AG04449 (cell line): ENCODE results near the gene LAMA3.

Source experiments
- CTCF ChIA-PET: fragments of 350-600 bp; formaldehyde crosslinking; extraction: SDS; loops from one replicate; lab custom pipeline; 2021; ENCODE audit warnings: antibody characterized with exemption; lab: Yijun Ruan, JAX
- POLR2A ChIA-PET: fragments of 400-600, 350-600 bp; formaldehyde crosslinking; extraction: SDS; loops from one replicate; lab custom pipeline; 2020; ENCODE audit warnings: antibody characterized with exemption, inconsistent platforms; lab: Yijun Ruan, JAX
- DNase-seq: peaks from one replicate; pipeline ENCODE4 v3.0.0-alpha.2; 2010; ENCODE audit warnings: low read depth, low spot score
- H3K4me3 ChIP-seq: 2 replicates; pipeline ENCODE4 v1.5.1; 2011; ENCODE audit warnings: low read depth, mild to moderate bottlenecking, control low read depth, low read length
- TF ChIP-seq, protein P1 (sequence below): IDR thresholded peaks from one replicate; pipeline ENCODE4 v1.5.1; 2011; ENCODE audit warnings: mild to moderate bottlenecking, moderate library complexity, low read length, control low read depth, inconsistent platforms; ENCODE audit not compliant: insufficient read depth; ENCODE audit errors: missing control alignments

Gene LAMA3

DNA sequence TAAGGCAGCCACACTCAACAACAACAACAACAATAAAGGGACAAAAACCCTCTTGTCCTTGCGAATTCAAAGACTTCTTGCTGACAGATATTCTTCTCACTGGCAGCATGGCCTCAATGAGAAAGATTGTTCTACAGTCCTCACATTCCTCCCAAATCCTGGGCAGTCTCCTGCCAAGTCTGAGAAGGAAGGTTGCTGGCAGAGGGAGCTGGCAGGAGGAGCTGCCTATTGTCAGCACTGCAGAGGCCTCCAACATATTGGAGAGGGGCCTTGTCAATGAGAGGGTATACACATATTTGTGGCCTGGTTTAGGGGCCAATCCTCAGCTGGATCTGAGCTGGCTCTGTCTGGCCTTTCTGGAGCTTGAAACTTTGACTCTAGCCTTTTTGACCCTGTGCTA lies 63.5 kb downstream of the LAMA3 start:
- ChIA-PET POLR2A (no interaction called here), CTCF (interaction anchor here (1.2 kb wide), 1 partner anchor 16 kb away, joined by 3 read pairs; no protein-coding TSS in a partner anchor)
- TF ChIP-seq, protein P1, sequence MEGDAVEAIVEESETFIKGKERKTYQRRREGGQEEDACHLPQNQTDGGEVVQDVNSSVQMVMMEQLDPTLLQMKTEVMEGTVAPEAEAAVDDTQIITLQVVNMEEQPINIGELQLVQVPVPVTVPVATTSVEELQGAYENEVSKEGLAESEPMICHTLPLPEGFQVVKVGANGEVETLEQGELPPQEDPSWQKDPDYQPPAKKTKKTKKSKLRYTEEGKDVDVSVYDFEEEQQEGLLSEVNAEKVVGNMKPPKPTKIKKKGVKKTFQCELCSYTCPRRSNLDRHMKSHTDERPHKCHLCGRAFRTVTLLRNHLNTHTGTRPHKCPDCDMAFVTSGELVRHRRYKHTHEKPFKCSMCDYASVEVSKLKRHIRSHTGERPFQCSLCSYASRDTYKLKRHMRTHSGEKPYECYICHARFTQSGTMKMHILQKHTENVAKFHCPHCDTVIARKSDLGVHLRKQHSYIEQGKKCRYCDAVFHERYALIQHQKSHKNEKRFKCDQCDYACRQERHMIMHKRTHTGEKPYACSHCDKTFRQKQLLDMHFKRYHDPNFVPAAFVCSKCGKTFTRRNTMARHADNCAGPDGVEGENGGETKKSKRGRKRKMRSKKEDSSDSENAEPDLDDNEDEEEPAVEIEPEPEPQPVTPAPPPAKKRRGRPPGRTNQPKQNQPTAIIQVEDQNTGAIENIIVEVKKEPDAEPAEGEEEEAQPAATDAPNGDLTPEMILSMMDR = no peak

DNA sequence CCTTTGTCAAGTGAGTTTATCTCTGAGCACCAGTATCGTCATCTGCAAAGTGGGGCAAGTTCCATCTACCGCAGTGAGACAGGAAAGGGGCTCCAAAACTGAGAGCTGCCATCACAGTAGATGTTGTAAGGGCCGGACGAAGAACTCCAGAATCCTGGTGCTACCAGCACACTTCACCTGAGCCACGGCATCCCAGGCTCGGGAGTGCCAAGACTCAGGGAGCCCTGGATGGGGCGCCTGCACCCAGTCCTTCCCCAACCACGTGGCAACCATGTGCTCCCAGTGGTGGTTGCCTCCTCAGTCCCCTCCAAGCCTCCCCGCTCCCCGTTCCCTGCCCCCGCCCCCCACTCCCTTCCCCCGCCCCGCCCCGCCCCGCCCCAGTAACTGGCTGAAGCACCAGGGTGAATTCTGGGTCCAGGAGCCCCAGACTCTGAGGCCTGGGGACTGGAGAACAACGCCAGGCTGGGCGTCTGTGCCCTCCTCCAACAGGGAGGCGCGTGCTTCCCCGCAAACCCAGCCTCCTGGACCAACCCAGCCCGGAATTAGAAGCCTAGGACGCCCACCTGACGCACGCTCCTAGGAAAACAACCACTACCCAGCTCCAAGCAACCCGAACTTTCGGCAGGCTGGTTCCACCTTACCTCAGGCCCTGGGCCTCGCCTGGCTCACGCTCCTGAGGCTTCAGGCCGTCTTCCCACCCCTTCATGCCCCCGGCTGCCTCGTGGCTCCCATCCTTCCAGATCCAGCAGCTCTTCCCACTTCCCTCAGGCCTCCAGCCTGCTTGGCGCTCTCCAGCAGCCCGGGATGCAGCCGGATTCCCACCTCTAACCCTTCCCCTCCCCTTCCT lies 67.6 kb downstream of the LAMA3 start:
- TF ChIP-seq, protein P1 = no peak
- CTCF ChIA-PET = no interaction called here
- H3K4me3 ChIP-seq = no peak overlapping the region
- POLR2A ChIA-PET = no interaction called here
- no peak for DNase-seq

More for the DNA sequence above, 63.5 kb downstream of the LAMA3 start:
- DNase-seq = no peak
- H3K4me3 ChIP-seq = no peak overlapping the region

DNA sequence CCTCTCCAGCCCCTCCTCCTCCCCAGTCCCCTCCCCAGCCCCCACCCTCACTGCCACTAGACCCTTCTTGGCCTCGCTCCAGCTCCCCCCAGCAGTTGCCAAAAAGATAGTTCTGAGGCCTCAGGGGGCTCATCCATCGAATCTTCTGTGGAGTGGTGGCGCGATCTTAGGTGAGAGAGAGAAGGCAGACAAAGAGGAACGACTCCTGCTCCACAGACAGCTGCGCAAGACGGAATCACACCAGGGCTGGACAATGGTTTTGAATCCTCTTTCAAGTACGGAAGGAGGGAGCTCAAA lies 68.1 kb downstream of the LAMA3 start:
- TF ChIP-seq, protein P1 = no peak
- no peak overlapping the region for H3K4me3 ChIP-seq
- no peak for DNase-seq
- CTCF ChIA-PET = no interaction called here
- POLR2A ChIA-PET = no interaction called here

DNA sequence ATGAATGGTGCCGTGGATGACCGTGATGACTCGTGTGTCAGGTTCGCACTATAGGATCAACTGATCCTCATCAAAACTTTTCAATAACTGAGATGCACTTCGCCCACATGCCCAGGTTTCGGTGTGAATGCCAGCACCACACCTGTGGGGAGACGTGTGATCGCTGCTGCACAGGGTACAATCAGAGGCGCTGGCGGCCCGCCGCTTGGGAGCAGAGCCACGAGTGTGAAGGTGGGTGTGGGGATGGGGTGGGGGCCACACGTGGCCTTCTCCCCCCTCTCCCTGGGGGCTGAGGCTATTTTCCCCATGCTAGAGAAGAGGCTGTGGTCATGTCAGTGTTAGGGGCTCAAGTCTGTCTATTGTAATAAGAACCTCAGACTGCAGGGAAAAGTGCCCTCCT lies 69.0 kb downstream of the LAMA3 start:
- CTCF ChIA-PET = no interaction called here
- no peak for DNase-seq
- TF ChIP-seq, protein P1 = no peak
- POLR2A ChIA-PET = no interaction called here
- H3K4me3 ChIP-seq = no peak overlapping the region

DNA sequence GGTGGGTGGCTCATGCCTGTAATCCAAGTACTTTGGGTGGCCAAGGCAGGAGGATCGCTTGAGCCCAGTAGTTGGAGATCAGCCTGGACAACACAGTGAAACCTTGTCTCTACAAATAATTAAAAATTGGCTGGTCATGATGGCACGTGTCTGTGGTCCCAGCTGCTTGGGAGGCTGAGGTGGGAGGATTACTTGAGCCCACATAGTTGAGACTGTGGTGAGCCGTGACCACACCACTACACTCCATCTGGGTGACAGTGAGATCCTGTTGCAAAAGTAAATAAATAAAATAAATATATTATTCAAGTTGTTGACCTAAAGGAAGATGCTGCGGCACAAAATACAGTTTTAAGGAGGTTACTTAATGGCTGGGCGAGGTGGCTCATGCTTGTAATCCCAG lies 72.7 kb downstream of the LAMA3 start:
- no peak overlapping the region for H3K4me3 ChIP-seq
- no peak for DNase-seq
- CTCF ChIA-PET = interaction anchor here (0.7 kb wide), 1 partner anchor 34 kb away, joined by 3 read pairs; no protein-coding TSS in a partner anchor
- POLR2A ChIA-PET = no interaction called here
- TF ChIP-seq, protein P1 = no peak

DNA sequence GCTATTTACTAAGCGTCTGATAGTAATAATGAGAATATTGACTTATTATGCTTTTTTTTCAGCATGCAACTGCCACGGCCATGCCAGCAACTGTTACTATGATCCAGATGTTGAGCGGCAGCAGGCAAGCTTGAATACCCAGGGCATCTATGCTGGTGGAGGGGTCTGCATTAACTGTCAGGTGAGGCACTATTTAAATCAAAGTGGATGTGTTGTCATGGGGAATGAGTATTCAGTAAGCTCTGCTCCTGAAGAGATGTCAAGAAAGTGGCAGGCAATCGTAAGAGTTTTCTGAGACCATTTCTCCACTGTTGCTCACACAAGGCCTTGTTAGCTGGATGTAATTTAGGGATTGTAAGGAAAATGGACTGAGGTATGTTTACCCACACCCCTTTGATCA lies 74.1 kb downstream of the LAMA3 start:
- ChIA-PET POLR2A (no interaction called here), CTCF (no interaction called here)
- H3K4me3 ChIP-seq = no peak overlapping the region
- TF ChIP-seq, protein P1 = no peak
- DNase-seq = no peak
